Measurements from ENCODE around the gene OSBPL2.

GRCh38 chr20:62335532-62335931 lies 97.2 kb downstream of the OSBPL2 start:
- no peak for TF ChIP-seq CTCF (IDR thresholded peaks at IDR 0.05)
- TF ChIP-seq POLR2A (IDR thresholded peaks at IDR 0.05) = no peak

Measured in vagina (tissue), 2 donors.